Endothelial cell (in vitro differentiated cells): Measurements from ENCODE around the gene GPR18. TPM values are rescaled to one million over a fixed set of nuclear protein-coding genes. Genes with fewer than 3 reads are reported as not detected.

Experiments
- DNase-seq: peaks from one replicate; pipeline ENCODE4 v3.0.0; 2021; ENCODE audit warnings: low spot score
- H3K27ac Mint-ChIP-seq: one replicate; pipeline ENCODE4 v1.8.0; 2021; ENCODE audit warnings: mixed read lengths, inconsistent platforms; ENCODE audit not compliant: unreplicated experiment
- H3K27me3 Mint-ChIP-seq: one replicate; pipeline ENCODE4 v1.8.0; 2021; ENCODE audit warnings: mild to moderate bottlenecking, moderate library complexity, mixed read lengths, inconsistent platforms; ENCODE audit not compliant: unreplicated experiment
- H3K36me3 Mint-ChIP-seq: one replicate; pipeline ENCODE4 v1.8.0; 2021; ENCODE audit warnings: mild to moderate bottlenecking, low read depth, mixed read lengths, inconsistent platforms; ENCODE audit not compliant: unreplicated experiment
- H3K4me1 Mint-ChIP-seq: one replicate; pipeline ENCODE4 v1.8.0; 2021; ENCODE audit warnings: mild to moderate bottlenecking, mixed read lengths, inconsistent platforms; ENCODE audit not compliant: unreplicated experiment
- H3K4me3 Mint-ChIP-seq: one replicate; pipeline ENCODE4 v1.8.0; 2021; ENCODE audit warnings: mild to moderate bottlenecking, mixed read lengths, inconsistent platforms; ENCODE audit not compliant: unreplicated experiment
- H3K9me3 Mint-ChIP-seq: one replicate; pipeline ENCODE4 v1.8.0; 2021; ENCODE audit warnings: mixed read lengths, inconsistent platforms; ENCODE audit not compliant: unreplicated experiment
- total RNA-seq: library from RNA; stranded (reverse); fragmentation: NEBNext Ultra II Directional; extraction: Animal tissue kit (Norgen Biotek cat#: 25700); gene quantifications from one replicate; pipeline ENCODE4 v1.2.1, GENCODE V29; 2021; ENCODE audit not compliant: unreplicated experiment
- TF ChIP-seq, protein P1 (sequence below): fragments of 200-600 bp; sonication (generic); IDR thresholded peaks from one replicate; pipeline ENCODE4 v1.5.0; 2021; ENCODE audit warnings: antibody characterized with exemption; ENCODE audit not compliant: unreplicated experiment

Gene GPR18
- total RNA-seq, 1 donor from 2014 or later = not detected

DNA sequence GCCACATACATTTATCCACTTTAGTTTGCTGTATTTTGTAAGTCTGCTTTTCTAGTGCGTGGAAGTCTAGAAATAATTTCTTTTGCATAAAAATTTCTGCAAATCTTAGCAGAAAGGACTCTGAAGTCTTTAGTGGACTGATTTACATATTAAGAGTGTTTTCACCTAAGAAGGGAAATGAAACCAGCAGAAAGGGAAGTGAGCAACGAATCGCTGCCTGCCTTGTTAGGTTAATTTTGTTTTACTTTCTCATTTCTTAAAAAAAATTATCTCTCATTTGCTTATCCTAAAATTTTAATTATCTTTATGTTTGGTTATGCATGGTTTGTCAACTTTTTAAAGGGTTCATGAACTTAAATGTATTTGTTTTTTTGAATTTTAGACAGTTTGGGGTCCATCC is 767 bp upstream of the GPR18 start:
- H3K4me1 Mint-ChIP-seq = peaks cover 15% of the 10 kb centered on the region
- no peak for DNase-seq
- H3K4me3 Mint-ChIP-seq = no peak overlapping the region
- TF ChIP-seq, protein P1, sequence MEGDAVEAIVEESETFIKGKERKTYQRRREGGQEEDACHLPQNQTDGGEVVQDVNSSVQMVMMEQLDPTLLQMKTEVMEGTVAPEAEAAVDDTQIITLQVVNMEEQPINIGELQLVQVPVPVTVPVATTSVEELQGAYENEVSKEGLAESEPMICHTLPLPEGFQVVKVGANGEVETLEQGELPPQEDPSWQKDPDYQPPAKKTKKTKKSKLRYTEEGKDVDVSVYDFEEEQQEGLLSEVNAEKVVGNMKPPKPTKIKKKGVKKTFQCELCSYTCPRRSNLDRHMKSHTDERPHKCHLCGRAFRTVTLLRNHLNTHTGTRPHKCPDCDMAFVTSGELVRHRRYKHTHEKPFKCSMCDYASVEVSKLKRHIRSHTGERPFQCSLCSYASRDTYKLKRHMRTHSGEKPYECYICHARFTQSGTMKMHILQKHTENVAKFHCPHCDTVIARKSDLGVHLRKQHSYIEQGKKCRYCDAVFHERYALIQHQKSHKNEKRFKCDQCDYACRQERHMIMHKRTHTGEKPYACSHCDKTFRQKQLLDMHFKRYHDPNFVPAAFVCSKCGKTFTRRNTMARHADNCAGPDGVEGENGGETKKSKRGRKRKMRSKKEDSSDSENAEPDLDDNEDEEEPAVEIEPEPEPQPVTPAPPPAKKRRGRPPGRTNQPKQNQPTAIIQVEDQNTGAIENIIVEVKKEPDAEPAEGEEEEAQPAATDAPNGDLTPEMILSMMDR = no peak
- peaks cover 12% of the 10 kb centered on the region for H3K36me3 Mint-ChIP-seq
- H3K27me3 Mint-ChIP-seq = peaks cover 2% of the 10 kb centered on the region
- no peaks in the 10 kb centered on the region for H3K9me3 Mint-ChIP-seq
- H3K27ac Mint-ChIP-seq = no peak overlapping the region

DNA sequence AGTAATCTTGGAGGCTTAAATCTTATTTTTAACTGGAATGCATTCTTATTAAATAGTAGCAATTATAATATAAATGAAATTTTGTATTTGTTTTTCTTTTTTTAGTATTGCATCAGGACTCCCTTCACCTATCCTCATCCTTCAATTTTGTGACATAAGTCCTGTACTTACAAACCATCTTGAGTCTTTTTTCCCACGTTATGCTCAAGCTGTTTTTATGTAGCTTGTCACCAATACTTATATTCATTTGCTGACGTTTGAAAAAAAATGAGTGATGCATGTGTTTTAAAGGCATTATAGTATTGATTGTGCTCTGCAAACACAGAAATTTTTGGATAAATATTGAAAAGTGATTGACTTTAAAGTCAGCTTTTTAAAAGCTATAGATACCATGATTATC is 888 bp downstream of the GPR18 start:
- TF ChIP-seq, protein P1 = no peak
- Mint-ChIP-seq H3K27ac (no peak overlapping the region), H3K36me3 (peaks cover 12% of the 10 kb centered on the region), H3K27me3 (peaks cover 2% of the 10 kb centered on the region), H3K9me3 (no peaks in the 10 kb centered on the region), H3K4me1 (peaks cover 9% of the 10 kb centered on the region), H3K4me3 (no peak overlapping the region)
- DNase-seq = no peak

DNA sequence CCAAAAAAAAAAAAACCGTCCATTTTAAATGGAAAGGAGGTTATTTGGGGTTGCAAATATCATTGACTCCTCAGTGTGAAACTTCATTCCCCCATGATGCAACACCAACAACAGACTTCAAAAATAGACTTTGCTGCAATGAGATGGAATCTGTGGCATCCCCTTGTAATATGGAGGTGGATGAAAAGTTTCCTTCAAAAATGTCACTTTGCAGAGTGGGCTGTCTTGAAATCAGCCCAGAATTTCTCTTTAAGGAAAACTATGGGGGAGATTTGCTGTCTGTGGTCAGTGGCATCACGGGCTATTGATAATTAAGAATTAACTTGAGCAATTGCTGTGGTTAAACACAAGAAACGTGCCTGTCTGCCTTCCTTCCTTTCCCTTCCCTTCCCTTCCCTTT is 1.5 kb downstream of the GPR18 start:
- H3K27me3 Mint-ChIP-seq = peaks cover 2% of the 10 kb centered on the region
- DNase-seq = no peak
- TF ChIP-seq, protein P1 = no peak
- no peaks in the 10 kb centered on the region for H3K9me3 Mint-ChIP-seq
- H3K4me3 Mint-ChIP-seq = no peak overlapping the region
- peaks cover 12% of the 10 kb centered on the region for H3K36me3 Mint-ChIP-seq
- H3K4me1 Mint-ChIP-seq = peaks cover 9% of the 10 kb centered on the region
- H3K27ac Mint-ChIP-seq = no peak overlapping the region

DNA sequence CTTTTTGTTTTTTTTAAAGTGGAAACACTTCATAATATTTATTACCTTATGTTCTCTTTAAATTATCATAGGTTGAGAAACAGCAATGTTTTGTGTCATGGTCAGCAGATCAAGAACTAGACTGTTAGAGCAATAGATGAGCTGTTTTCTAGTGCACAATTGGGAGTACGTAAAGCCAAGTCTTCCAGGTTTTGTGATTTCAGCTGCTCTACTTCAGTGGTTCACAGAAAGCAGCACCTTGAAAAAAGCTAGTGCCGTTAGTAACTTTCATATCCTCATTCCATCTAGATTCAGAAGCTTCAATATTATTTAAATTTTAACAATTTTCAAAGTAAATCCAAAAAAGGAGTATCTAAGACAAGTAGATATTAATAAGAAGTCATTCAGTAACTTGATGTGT is 1.9 kb downstream of the GPR18 start:
- Mint-ChIP-seq H3K4me3 (no peak overlapping the region), H3K36me3 (peaks cover 12% of the 10 kb centered on the region), H3K27me3 (peaks cover 1% of the 10 kb centered on the region), H3K9me3 (no peaks in the 10 kb centered on the region), H3K27ac (no peak overlapping the region), H3K4me1 (peaks cover 9% of the 10 kb centered on the region)
- TF ChIP-seq, protein P1 = no peak
- no peak for DNase-seq

DNA sequence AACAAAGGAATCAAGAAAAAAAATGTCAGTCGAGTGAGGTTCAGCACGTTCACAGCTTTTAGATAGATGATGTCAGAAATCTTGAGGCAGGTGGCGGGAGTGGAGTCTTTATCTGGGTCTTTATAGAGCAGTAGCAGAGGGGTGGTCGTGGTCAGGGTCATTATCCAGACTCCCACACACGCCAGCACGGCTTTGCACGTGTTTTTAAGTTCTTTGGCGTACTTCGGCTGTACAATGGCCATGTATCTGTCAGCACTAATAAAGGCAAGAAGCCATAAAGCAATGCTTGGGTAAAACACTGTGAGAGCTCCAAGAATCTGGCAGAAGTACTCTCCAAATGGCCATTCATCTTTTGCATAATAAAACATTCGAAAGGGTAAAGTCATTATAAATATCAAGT is 2.9 kb downstream of the GPR18 start:
- TF ChIP-seq, protein P1 = no peak
- Mint-ChIP-seq H3K9me3 (no peaks in the 10 kb centered on the region), H3K4me1 (peaks cover 9% of the 10 kb centered on the region), H3K36me3 (peaks cover 12% of the 10 kb centered on the region), H3K4me3 (no peak overlapping the region), H3K27me3 (no peaks in the 10 kb centered on the region), H3K27ac (no peak overlapping the region)
- no peak for DNase-seq
